Astrocyte (in vitro differentiated cells and primary cell): Measurements from ENCODE around the gene CDH20. TPM values are rescaled to one million over a fixed set of nuclear protein-coding genes. Genes with fewer than 3 reads are reported as not detected.

Experiments
- DNase-seq: peaks from one replicate; pipeline ENCODE4 v3.0.0-alpha.2; 2010; ENCODE audit warnings: low read depth
- FAIRE-seq: peaks from 2 replicates; lab custom pipeline; 2011; peaks lifted over from hg19 to GRCh38; lab: Jason Lieb, UNC
- H2AFZ ChIP-seq: 2 replicates; pipeline ENCODE4 v1.6.0; 2012; ENCODE audit warnings: low read depth, low read length, inconsistent platforms
- H3K27ac ChIP-seq: 2 replicates; pipeline ENCODE4 v1.5.1; 2011; ENCODE audit warnings: low read depth, low read length, inconsistent platforms
- H3K27me3 ChIP-seq: 2 replicates; pipeline ENCODE4 v1.6.0; 2011; ENCODE audit warnings: low read length, inconsistent platforms; ENCODE audit not compliant: insufficient read depth
- H3K36me3 ChIP-seq: 2 replicates; pipeline ENCODE4 v1.5.1; 2011; ENCODE audit warnings: low read length, inconsistent platforms; ENCODE audit not compliant: insufficient read depth
- H3K4me1 ChIP-seq: 2 replicates; pipeline ENCODE4 v1.5.1; 2011; ENCODE audit warnings: low read length, inconsistent platforms; ENCODE audit not compliant: insufficient read depth
- H3K4me2 ChIP-seq: 2 replicates; pipeline ENCODE4 v1.6.0; 2012; ENCODE audit warnings: low read length, inconsistent platforms
- H3K4me3 ChIP-seq: 2 replicates; pipeline ENCODE4 v1.5.1; 2011; ENCODE audit warnings: low read depth, mild to moderate bottlenecking, low read length, inconsistent platforms; ENCODE audit not compliant: insufficient read depth
- H3K79me2 ChIP-seq: 2 replicates; pipeline ENCODE4 v1.6.0; 2012; ENCODE audit warnings: mild to moderate bottlenecking, low read length, inconsistent platforms; ENCODE audit not compliant: insufficient read depth
- H3K9ac ChIP-seq: 2 replicates; pipeline ENCODE4 v1.6.0; 2012; ENCODE audit warnings: mild to moderate bottlenecking, low read length, inconsistent platforms
- H3K9me3 ChIP-seq: 2 replicates; pipeline ENCODE4 v1.5.1; 2012; ENCODE audit warnings: low read depth, mild to moderate bottlenecking, low read length, inconsistent platforms; ENCODE audit not compliant: insufficient read depth
- H4K20me1 ChIP-seq: 2 replicates; pipeline ENCODE4 v1.6.0; 2012; ENCODE audit warnings: low read length, inconsistent platforms; ENCODE audit not compliant: insufficient read depth
- H3K27ac Mint-ChIP-seq: one replicate; pipeline ENCODE4 v1.8.0; 2021; ENCODE audit warnings: mild to moderate bottlenecking, mixed read lengths; ENCODE audit not compliant: unreplicated experiment
- H3K27me3 Mint-ChIP-seq: one replicate; pipeline ENCODE4 v1.8.0; 2021; ENCODE audit warnings: low read depth, mixed read lengths; ENCODE audit not compliant: unreplicated experiment
- H3K36me3 Mint-ChIP-seq: one replicate; pipeline ENCODE4 v1.8.0; 2021; ENCODE audit warnings: low read depth, mixed read lengths; ENCODE audit not compliant: unreplicated experiment
- H3K4me1 Mint-ChIP-seq: one replicate; pipeline ENCODE4 v1.8.0; 2021; ENCODE audit warnings: low read depth, mixed read lengths; ENCODE audit not compliant: unreplicated experiment
- H3K4me3 Mint-ChIP-seq: one replicate; pipeline ENCODE4 v1.8.0; 2021; ENCODE audit warnings: mild to moderate bottlenecking, moderate library complexity, mixed read lengths; ENCODE audit not compliant: unreplicated experiment
- H3K9me3 Mint-ChIP-seq: one replicate; pipeline ENCODE4 v1.8.0; 2021; ENCODE audit warnings: mild to moderate bottlenecking, mixed read lengths; ENCODE audit not compliant: unreplicated experiment
- EZH2 ChIP-seq: IDR thresholded peaks from 2 replicates; pipeline ENCODE4 v1.6.1; 2012; ENCODE audit warnings: mild to moderate bottlenecking, low read length, inconsistent platforms; ENCODE audit not compliant: insufficient read depth
- total RNA-seq: library from RNA; stranded (reverse); gene quantifications from 2 replicates; pipeline ENCODE4 v1.2.1, GENCODE V29; 2021
- TF ChIP-seq, protein P1 (sequence below): IDR thresholded peaks from 2 replicates; pipeline ENCODE4 v1.5.1; 2011; ENCODE audit warnings: low read depth, mild to moderate bottlenecking, inconsistent platforms, low read length, moderate library complexity; ENCODE audit not compliant: insufficient read depth

The CDH20 gene
- total RNA-seq, 1 donor from 2014 or later, result not detected

DNA sequence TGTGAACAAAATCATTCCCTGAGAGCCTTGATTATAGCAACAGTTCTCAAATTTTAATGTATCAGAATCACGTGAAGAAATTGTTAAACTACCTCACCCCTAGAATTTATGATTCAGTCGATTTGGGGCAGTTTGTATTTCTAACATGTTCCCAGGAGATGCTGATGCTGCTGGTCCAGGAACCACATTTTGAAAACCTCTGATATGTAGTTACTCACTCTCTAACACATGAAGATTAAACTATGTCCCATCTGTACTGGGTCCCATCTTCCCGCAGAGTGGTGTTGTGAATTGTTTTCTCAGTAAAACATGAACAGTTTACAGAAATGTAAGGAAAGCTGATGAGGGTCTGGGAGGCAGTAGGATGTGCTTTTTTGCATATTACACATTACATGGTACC, 223.1 kb downstream of the CDH20 start:
- Mint-ChIP-seq H3K27me3 (no peaks in the 10 kb centered on the region), H3K4me1 (peaks cover 34% of the 10 kb centered on the region), H3K36me3 (no peaks in the 10 kb centered on the region), H3K9me3 (peaks cover 21% of the 10 kb centered on the region), H3K27ac (no peak overlapping the region), H3K4me3 (no peak overlapping the region)
- TF ChIP-seq EZH2, result no peak
- TF ChIP-seq, protein P1, sequence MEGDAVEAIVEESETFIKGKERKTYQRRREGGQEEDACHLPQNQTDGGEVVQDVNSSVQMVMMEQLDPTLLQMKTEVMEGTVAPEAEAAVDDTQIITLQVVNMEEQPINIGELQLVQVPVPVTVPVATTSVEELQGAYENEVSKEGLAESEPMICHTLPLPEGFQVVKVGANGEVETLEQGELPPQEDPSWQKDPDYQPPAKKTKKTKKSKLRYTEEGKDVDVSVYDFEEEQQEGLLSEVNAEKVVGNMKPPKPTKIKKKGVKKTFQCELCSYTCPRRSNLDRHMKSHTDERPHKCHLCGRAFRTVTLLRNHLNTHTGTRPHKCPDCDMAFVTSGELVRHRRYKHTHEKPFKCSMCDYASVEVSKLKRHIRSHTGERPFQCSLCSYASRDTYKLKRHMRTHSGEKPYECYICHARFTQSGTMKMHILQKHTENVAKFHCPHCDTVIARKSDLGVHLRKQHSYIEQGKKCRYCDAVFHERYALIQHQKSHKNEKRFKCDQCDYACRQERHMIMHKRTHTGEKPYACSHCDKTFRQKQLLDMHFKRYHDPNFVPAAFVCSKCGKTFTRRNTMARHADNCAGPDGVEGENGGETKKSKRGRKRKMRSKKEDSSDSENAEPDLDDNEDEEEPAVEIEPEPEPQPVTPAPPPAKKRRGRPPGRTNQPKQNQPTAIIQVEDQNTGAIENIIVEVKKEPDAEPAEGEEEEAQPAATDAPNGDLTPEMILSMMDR, result no peak
- no peak overlapping the region for H3K27ac ChIP-seq
- peaks cover 6% of the 10 kb centered on the region for H3K4me1 ChIP-seq
- H2AFZ ChIP-seq, result no peak overlapping the region
- H3K36me3 ChIP-seq, result no peaks in the 10 kb centered on the region
- no peaks in the 10 kb centered on the region for H4K20me1 ChIP-seq
- H3K27me3 ChIP-seq, result no peaks in the 10 kb centered on the region
- H3K9me3 ChIP-seq, result no peaks in the 10 kb centered on the region
- no peak overlapping the region for H3K9ac ChIP-seq
- H3K79me2 ChIP-seq, result no peaks in the 10 kb centered on the region
- H3K4me3 ChIP-seq, result no peak overlapping the region
- no peak overlapping the region for H3K4me2 ChIP-seq
- FAIRE-seq (no peak), DNase-seq (no peak)

DNA sequence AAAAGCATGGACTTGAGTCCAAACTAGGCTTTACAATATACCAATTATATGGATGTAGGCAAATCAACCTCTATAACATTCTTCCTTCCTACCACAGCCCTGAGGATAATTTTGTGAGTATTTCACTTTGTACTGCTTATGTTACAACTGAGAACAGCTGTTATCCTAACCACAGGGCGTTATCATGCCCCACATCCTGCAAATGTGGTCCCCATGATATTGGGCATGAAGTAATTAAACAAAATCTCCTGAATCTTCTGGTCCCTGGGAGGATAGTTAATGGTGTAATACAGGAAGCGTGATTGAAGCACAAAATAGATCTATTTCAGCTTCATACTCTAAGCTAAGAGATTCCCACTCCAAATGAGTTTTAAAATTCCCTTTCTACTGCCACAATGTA, 223.6 kb downstream of the CDH20 start:
- Histone ChIP-seq H3K79me2 (no peaks in the 10 kb centered on the region), H4K20me1 (no peaks in the 10 kb centered on the region), H3K9me3 (no peaks in the 10 kb centered on the region), H3K4me1 (peaks cover 6% of the 10 kb centered on the region), H3K4me2 (no peak overlapping the region), H3K36me3 (no peaks in the 10 kb centered on the region), H3K4me3 (no peak overlapping the region), H3K27me3 (no peaks in the 10 kb centered on the region), H3K27ac (no peak overlapping the region), H3K9ac (no peak overlapping the region), H2AFZ (no peak overlapping the region)
- DNase-seq (peak; percentile 12), FAIRE-seq (no peak)
- Mint-ChIP-seq H3K4me1 (peaks cover 31% of the 10 kb centered on the region), H3K4me3 (no peak overlapping the region), H3K27me3 (no peaks in the 10 kb centered on the region), H3K36me3 (peaks cover under 1% of the 10 kb centered on the region), H3K27ac (no peak overlapping the region), H3K9me3 (peaks cover 22% of the 10 kb centered on the region)
- TF ChIP-seq, protein P1, result no peak
- TF ChIP-seq EZH2, result no peak

DNA sequence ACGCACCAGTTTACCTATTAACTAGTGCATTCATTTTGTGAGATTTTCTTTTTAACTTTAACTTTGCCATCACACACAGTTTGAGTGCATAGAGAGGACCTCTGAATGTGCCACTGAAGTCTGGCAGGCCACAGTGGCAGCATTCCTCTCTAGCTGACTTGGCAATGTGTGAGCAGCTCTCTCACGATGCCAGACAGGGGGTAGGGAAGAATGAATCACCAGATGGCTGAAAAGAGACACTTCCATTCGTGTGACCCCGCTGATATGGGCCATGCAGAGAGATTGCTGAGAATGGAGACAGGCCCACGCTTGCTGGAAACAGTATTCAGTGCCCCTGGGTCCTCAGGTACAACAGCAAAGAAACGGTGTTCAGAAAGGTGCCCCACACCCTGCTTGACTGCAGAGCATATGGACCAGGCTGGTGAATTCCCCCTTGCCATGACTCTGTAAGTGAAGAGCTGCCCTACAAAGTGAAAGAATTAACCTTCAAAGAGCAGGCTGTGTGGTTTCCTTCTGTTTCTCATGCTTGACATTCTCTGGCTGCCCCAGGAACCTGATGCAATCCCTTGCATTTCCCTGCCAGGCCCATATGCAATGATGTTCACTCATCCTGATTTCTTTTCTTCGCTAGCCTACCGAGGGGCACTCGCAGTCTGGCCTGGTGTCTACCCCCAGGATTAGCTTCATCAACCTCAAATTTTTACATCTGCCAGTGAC, 236.1 kb downstream of the CDH20 start:
- Histone ChIP-seq H4K20me1 (no peaks in the 10 kb centered on the region), H3K79me2 (no peaks in the 10 kb centered on the region), H3K4me3 (peak overlapping the region; percentile 15), H3K27ac (peak overlapping the region; percentile 82), H2AFZ (peak overlapping the region; percentile 75), H3K4me1 (peaks cover 12% of the 10 kb centered on the region), H3K27me3 (no peaks in the 10 kb centered on the region), H3K4me2 (peak overlapping the region; percentile 76), H3K36me3 (no peaks in the 10 kb centered on the region), H3K9ac (peak overlapping the region; percentile 54), H3K9me3 (no peaks in the 10 kb centered on the region)
- peaks cover 18% of the 10 kb centered on the region for H3K4me1 Mint-ChIP-seq
- H3K27ac Mint-ChIP-seq, result peak overlapping the region; percentile 100
- TF ChIP-seq EZH2, result no peak
- TF ChIP-seq, protein P1, result no peak
- peaks cover 12% of the 10 kb centered on the region for H3K36me3 Mint-ChIP-seq
- FAIRE-seq (peak; percentile 92), DNase-seq (peak; percentile 86)
- H3K27me3 Mint-ChIP-seq, result no peaks in the 10 kb centered on the region
- peaks cover 28% of the 10 kb centered on the region for H3K9me3 Mint-ChIP-seq
- peak overlapping the region; percentile 40 for H3K4me3 Mint-ChIP-seq
